SK-N-SH treated with all-trans-retinoic acid at 6 μM for 48 hours (cell line): ENCODE results near the gene RNF121.
"Not testable (repeated sequence)": the region's sequence is repeated elsewhere in the genome, so short reads cannot be mapped to it uniquely, and the experiment has no call there.

ENCODE experiments used
- ATAC-seq: fragments of 200-7000 bp; cut with Tn5 transposase; 3 replicates; pipeline ENCODE4 v1.9.1; 2020; ENCODE audit warnings: mild to moderate bottlenecking, moderate library complexity
- GLIS3 ChIP-seq: fragments of 250-450 bp; sonication (Bioruptor Pico); IDR thresholded peaks from 2 replicates; pipeline ENCODE4 v1.5.0; 2020; ENCODE audit warnings: mild to moderate bottlenecking, moderate library complexity
- ISL1 ChIP-seq: fragments of 250-450 bp; sonication (Bioruptor Pico); IDR thresholded peaks from 2 replicates; pipeline ENCODE4 v2.1.2; 2022; ENCODE audit warnings: mild to moderate bottlenecking, moderate library complexity
- PPARA ChIP-seq: fragments of 250-450 bp; sonication (Bioruptor Pico); IDR thresholded peaks from 2 replicates; pipeline ENCODE4 v1.5.0; 2020; ENCODE audit warnings: mild to moderate bottlenecking, borderline replicate concordance
- RARB ChIP-seq: fragments of 250-450 bp; sonication (Bioruptor Pico); IDR thresholded peaks from 2 replicates; pipeline ENCODE4 v1.8.0; 2021; ENCODE audit warnings: mild to moderate bottlenecking, moderate library complexity
- SNAI2 ChIP-seq: fragments of 250-450 bp; sonication (Bioruptor Pico); IDR thresholded peaks from 2 replicates; pipeline ENCODE4 v1.5.0; 2020; ENCODE audit warnings: mild to moderate bottlenecking, moderate library complexity
- TCF4 ChIP-seq: fragments of 250-450 bp; sonication (Bioruptor Pico); IDR thresholded peaks from 2 replicates; pipeline ENCODE4 v1.8.0; 2021; ENCODE audit warnings: mild to moderate bottlenecking, moderate library complexity, borderline replicate concordance
- ZFP3 ChIP-seq: fragments of 250-450 bp; sonication (Bioruptor Pico); IDR thresholded peaks from 2 replicates; pipeline ENCODE4 v1.5.0; 2020; ENCODE audit warnings: mild to moderate bottlenecking, moderate library complexity
- ZNF8 ChIP-seq: fragments of 450-650 bp; formaldehyde crosslinking; IDR thresholded peaks from 2 replicates; pipeline ENCODE4 v1.5.0; 2020; ENCODE audit warnings: mild to moderate bottlenecking, moderate library complexity
- TF ChIP-seq, protein P1 (sequence below): fragments of 250-450 bp; sonication (Bioruptor Pico); IDR thresholded peaks from 2 replicates; pipeline ENCODE4 v1.8.0; 2021; ENCODE audit warnings: low read depth, mild to moderate bottlenecking, moderate library complexity, borderline replicate concordance
- TF ChIP-seq, protein P2 (sequence below): fragments of 250-450 bp; sonication (Bioruptor Pico); IDR thresholded peaks from 2 replicates; pipeline ENCODE4 v1.5.1; 2020; ENCODE audit warnings: low read depth, mild to moderate bottlenecking, moderate library complexity
- TF ChIP-seq, protein P3 (sequence below): fragments of 250-450 bp; sonication (Bioruptor Pico); IDR thresholded peaks from 2 replicates; pipeline ENCODE4 v1.8.0; 2020; ENCODE audit warnings: mild to moderate bottlenecking, moderate library complexity, borderline replicate concordance
- TF ChIP-seq, protein P4 (sequence below): fragments of 250-450 bp; sonication (Bioruptor Pico); IDR thresholded peaks from 2 replicates; pipeline ENCODE4 v1.5.0; 2020; ENCODE audit warnings: mild to moderate bottlenecking, moderate library complexity
- TF ChIP-seq, protein P5 (sequence below): fragments of 250-450 bp; sonication (Bioruptor Pico); IDR thresholded peaks from 2 replicates; pipeline ENCODE4 v1.5.1; 2021; ENCODE audit warnings: mild to moderate bottlenecking, moderate library complexity

RNF121 gene

DNA sequence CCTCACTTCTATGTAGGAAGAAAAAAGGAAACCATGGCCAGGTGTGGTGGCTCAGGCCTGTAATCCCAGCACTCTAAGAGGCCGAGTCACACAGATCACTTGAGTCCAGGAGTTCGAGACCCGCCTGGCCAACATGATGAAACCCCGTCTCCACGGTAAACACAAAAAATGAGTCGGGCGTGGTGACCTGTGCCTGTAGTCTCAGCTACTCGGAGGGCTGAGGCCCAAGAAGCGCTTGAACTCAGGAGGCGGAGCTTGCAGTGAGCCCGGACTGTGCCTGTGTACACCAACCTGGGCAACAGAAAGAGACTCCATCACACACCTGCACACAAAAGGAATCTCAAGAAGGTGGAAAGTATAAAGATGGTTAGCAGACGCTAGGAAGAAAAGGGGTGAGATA is 32.9 kb upstream of the RNF121 start:
- no peak for ATAC-seq
- TF ChIP-seq, protein P1, sequence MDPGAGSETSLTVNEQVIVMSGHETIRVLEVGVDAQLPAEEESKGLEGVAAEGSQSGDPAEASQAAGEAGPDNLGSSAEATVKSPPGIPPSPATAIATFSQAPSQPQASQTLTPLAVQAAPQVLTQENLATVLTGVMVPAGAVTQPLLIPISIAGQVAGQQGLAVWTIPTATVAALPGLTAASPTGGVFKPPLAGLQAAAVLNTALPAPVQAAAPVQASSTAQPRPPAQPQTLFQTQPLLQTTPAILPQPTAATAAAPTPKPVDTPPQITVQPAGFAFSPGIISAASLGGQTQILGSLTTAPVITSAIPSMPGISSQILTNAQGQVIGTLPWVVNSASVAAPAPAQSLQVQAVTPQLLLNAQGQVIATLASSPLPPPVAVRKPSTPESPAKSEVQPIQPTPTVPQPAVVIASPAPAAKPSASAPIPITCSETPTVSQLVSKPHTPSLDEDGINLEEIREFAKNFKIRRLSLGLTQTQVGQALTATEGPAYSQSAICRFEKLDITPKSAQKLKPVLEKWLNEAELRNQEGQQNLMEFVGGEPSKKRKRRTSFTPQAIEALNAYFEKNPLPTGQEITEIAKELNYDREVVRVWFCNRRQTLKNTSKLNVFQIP (CRISPR knock-in tag): no peak
- no peak for TF ChIP-seq GLIS3 (CRISPR knock-in tag)
- TF ChIP-seq, protein P2, sequence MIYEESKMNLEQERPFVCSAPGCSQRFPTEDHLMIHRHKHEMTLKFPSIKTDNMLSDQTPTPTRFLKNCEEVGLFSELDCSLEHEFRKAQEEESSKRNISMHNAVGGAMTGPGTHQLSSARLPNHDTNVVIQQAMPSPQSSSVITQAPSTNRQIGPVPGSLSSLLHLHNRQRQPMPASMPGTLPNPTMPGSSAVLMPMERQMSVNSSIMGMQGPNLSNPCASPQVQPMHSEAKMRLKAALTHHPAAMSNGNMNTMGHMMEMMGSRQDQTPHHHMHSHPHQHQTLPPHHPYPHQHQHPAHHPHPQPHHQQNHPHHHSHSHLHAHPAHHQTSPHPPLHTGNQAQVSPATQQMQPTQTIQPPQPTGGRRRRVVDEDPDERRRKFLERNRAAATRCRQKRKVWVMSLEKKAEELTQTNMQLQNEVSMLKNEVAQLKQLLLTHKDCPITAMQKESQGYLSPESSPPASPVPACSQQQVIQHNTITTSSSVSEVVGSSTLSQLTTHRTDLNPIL (CRISPR knock-in tag): no peak

DNA sequence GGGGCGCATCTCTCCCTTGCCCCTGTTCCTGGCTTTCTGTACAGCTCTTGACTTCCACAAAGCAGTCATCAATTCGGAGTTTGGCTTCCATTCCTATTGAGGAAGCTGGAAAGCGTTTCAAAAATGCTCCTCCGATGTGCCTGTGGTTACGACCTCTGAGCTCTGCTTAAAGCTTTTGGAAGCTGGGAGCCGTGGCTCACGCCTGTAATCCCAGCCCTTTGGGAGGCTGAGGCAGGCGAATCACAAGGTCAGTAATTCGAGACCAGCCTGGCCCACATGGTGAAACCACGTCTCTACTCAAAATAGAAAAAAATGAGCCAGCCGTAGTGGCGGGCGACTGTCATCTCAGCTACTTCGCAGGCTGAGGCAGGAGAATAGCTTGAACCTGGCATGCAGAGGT is 27.7 kb upstream of the RNF121 start:
- not testable (repeated sequence) for ATAC-seq

DNA sequence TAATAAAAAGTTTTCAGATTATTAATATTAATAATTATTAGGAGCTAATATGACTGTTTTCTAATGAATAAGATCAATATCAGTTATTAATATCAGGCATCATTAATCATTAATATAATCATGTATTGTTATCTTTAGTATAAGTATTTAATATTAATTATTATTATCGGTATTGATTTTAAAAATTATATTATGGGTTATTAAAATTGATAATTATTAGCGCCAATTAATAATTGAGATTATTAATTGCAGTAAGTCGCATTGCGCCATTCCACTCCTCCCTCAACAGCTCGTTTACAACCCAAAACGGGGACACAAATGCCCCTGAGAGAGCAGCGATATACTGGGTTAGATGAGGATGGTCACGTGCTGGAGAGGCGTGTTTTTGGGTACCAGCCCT is 20.6 kb upstream of the RNF121 start:
- TF ChIP-seq, protein P3, sequence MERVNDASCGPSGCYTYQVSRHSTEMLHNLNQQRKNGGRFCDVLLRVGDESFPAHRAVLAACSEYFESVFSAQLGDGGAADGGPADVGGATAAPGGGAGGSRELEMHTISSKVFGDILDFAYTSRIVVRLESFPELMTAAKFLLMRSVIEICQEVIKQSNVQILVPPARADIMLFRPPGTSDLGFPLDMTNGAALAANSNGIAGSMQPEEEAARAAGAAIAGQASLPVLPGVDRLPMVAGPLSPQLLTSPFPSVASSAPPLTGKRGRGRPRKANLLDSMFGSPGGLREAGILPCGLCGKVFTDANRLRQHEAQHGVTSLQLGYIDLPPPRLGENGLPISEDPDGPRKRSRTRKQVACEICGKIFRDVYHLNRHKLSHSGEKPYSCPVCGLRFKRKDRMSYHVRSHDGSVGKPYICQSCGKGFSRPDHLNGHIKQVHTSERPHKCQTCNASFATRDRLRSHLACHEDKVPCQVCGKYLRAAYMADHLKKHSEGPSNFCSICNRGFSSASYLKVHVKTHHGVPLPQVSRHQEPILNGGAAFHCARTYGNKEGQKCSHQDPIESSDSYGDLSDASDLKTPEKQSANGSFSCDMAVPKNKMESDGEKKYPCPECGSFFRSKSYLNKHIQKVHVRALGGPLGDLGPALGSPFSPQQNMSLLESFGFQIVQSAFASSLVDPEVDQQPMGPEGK: no peak
- no peak for TF ChIP-seq ISL1 (CRISPR knock-in tag)
- no peak for TF ChIP-seq PPARA (CRISPR knock-in tag)
- TF ChIP-seq, protein P4, sequence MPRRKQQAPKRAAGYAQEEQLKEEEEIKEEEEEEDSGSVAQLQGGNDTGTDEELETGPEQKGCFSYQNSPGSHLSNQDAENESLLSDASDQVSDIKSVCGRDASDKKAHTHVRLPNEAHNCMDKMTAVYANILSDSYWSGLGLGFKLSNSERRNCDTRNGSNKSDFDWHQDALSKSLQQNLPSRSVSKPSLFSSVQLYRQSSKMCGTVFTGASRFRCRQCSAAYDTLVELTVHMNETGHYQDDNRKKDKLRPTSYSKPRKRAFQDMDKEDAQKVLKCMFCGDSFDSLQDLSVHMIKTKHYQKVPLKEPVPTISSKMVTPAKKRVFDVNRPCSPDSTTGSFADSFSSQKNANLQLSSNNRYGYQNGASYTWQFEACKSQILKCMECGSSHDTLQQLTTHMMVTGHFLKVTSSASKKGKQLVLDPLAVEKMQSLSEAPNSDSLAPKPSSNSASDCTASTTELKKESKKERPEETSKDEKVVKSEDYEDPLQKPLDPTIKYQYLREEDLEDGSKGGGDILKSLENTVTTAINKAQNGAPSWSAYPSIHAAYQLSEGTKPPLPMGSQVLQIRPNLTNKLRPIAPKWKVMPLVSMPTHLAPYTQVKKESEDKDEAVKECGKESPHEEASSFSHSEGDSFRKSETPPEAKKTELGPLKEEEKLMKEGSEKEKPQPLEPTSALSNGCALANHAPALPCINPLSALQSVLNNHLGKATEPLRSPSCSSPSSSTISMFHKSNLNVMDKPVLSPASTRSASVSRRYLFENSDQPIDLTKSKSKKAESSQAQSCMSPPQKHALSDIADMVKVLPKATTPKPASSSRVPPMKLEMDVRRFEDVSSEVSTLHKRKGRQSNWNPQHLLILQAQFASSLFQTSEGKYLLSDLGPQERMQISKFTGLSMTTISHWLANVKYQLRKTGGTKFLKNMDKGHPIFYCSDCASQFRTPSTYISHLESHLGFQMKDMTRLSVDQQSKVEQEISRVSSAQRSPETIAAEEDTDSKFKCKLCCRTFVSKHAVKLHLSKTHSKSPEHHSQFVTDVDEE: no peak
- TF ChIP-seq, protein P5, sequence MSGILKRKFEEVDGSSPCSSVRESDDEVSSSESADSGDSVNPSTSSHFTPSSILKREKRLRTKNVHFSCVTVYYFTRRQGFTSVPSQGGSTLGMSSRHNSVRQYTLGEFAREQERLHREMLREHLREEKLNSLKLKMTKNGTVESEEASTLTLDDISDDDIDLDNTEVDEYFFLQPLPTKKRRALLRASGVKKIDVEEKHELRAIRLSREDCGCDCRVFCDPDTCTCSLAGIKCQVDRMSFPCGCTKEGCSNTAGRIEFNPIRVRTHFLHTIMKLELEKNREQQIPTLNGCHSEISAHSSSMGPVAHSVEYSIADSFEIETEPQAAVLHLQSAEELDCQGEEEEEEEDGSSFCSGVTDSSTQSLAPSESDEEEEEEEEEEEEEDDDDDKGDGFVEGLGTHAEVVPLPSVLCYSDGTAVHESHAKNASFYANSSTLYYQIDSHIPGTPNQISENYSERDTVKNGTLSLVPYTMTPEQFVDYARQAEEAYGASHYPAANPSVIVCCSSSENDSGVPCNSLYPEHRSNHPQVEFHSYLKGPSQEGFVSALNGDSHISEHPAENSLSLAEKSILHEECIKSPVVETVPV (CRISPR knock-in tag): no peak
- TF ChIP-seq RARB (CRISPR knock-in tag): no peak
- no peak for TF ChIP-seq ZNF8 (CRISPR knock-in tag)
- ATAC-seq: no peak

DNA sequence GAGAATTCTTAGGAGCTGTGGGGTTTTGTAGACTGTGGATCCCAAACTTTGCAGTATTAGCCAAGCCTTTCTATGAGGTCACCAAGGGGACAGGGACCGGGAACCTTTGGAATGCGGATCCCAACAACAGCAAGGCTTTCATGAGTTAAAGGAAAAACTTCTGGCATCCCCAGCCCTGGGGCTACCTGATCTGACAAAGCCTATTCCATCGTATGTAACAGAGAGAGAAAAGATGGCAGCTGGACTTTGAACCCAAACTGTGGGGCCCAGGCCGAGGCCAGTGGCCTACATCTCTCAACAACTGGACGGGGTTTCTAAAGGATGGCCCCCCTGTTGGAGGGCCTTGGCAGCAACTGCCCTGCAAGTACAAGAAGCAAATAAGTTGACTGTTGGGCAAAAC is 18.1 kb upstream of the RNF121 start:
- ATAC-seq: not testable (repeated sequence)

DNA sequence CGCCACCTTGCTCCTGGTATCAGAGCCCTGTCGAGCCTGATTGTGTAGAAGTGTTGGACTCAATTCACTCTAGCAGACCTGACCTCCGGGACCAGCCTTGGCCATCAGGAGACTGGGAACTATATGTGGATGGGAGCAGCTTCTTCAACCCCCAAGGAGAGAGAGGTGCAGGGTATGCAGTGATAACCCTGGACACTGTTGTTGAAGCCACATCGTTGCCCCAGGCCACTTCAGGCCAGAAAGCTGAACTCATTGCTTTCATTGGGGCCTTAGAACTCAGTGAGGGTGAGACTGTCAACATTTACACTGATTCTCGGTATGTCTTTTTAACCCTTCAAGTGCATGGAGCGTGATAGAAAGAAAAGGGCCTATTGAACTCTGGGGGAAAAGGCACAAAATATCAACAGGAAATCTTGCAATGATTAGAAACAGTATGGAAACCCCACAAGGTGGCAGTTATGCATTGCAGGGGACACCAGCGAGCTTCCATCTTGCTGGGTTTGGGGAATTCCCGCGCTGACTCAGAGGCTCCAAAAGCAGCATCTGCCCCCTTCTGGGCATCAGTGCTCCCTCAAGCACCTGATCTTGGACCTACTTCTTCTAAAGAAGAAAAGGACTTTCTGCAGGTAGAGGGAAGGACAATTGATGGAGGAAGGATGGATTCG is 17.4 kb upstream of the RNF121 start:
- ATAC-seq: not testable (repeated sequence)

DNA sequence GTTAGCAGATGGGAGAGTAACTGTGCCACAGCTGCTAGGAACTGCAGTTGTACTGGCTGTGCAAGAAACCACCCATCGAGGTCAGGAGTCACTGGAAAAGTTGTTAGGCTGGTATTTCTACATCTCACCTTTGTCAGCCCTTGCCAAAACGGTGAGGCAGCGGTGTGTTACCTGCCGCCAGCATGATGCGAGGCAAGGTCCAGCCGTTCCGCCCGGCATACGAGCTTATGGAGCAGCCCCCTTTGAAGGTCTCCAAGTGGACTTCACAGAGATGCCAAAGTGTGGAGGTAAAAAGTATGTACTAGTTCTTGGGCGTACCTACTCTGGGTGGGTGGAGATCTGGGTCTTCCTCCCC is 16.9 kb upstream of the RNF121 start:
- not testable (repeated sequence) for ATAC-seq

DNA sequence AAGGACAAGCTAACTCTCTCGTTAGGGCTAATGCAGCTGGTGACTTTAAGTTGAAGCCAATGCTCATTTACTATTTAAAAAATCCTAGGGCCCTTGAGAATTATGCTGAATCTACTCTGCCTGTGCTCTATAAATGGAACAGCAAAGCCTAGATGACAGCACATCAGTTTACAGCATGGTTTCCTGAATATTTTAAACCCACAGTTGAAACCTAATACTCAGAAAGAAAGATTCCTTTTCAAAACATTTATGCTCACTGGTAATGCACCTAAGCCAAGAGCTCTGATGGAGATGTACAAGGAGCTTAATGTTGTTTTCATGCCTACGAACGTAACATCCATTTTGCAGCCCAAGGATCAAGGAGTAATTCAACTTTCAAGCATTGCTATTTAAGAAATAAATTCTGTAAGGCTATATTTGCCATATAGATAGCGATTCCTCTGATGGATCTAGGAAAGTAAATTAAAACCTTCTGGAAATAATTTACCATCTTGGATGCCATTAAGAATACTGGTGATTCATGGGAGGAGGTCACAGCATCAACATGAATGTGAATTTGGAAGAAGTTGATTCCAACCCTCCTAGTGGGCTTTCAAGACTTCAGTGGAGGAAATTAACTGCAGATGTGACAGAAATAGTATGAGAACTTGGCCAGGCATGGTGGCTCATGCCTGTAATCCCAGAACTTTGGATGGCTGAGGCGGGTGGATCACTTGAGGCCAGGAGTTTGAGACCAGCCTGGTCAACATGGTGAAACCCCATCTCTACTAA is 14.9 kb upstream of the RNF121 start:
- ATAC-seq: peak; percentile 95
- TF ChIP-seq TCF4 (CRISPR knock-in tag): no peak
- TF ChIP-seq, protein P3: no peak
- no peak for TF ChIP-seq ZFP3
- TF ChIP-seq SNAI2 (CRISPR knock-in tag): no peak
